ENCODE measurements around the gene RHOG.

DNA sequence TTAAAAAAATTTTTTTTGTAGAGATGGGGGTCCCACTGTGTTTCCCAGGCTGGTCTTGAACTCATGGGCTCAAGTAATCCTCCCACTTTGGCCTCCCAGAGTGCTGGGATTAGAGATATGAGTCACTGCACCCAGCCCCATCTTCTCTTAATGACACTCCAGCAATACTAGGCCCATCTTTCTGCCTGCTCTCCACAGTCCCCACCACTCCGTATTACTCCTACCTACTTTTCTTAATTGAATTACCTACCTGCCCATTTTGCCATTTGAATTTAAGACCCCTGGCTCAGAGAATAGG, 12.7 kb upstream of the RHOG start:
- TF ChIP-seq, protein P1, sequence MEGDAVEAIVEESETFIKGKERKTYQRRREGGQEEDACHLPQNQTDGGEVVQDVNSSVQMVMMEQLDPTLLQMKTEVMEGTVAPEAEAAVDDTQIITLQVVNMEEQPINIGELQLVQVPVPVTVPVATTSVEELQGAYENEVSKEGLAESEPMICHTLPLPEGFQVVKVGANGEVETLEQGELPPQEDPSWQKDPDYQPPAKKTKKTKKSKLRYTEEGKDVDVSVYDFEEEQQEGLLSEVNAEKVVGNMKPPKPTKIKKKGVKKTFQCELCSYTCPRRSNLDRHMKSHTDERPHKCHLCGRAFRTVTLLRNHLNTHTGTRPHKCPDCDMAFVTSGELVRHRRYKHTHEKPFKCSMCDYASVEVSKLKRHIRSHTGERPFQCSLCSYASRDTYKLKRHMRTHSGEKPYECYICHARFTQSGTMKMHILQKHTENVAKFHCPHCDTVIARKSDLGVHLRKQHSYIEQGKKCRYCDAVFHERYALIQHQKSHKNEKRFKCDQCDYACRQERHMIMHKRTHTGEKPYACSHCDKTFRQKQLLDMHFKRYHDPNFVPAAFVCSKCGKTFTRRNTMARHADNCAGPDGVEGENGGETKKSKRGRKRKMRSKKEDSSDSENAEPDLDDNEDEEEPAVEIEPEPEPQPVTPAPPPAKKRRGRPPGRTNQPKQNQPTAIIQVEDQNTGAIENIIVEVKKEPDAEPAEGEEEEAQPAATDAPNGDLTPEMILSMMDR (IDR thresholded peaks at IDR 0.05), result no peak
- no peak for TF ChIP-seq POLR2A (IDR thresholded peaks at IDR 0.05)
